Prostate gland (tissue), 2 donors: ENCODE measurements around the gene TOP1.

Experiments
- CTCF ChIP-seq, 4 experiments: fragments of 200-600 bp in 2 of 4; fragments of 450-650 bp in 2 of 4; sonication (generic) in 2 of 4; IDR thresholded peaks; 1 replicate in 3 of 4; 2 replicates in 1 of 4; pipeline ENCODE4 v1.5.1; 2016 to 2019; ENCODE audit warnings: antibody characterized with exemption in 4 of 4, mild to moderate bottlenecking in 2 of 4, moderate library complexity in 2 of 4
- POLR2A ChIP-seq: fragments of 450-650 bp; IDR thresholded peaks from one replicate; pipeline ENCODE4 v1.6.1; 2016; ENCODE audit warnings: antibody characterized with exemption, mild to moderate bottlenecking
- POLR2AphosphoS5 ChIP-seq: sonication (generic); formaldehyde crosslinking; IDR thresholded peaks from one replicate; pipeline ENCODE4 v1.6.1; 2017; ENCODE audit warnings: antibody characterized with exemption

- TF ChIP-seq CTCF (IDR thresholded peaks at IDR 0.05) (no peak), POLR2A (no peak), POLR2AphosphoS5 (no peak)
Observed at GRCh38 chr20:41054847-41055230, 26.2 kb downstream of the TOP1 start.
